Activated T-helper 1 cell treated with anti-CD3 and anti-CD28 coated beads, Interleukin-2, amount 50 U/mL, for 16 hours (primary cell): ENCODE data around the gene AFF4.

ENCODE experiments used
- DNase-seq, 2 donors: peaks; one replicate each; pipeline ENCODE4 v3.0.0-alpha.2; 2020; ENCODE audit warnings: low read depth in 1 of 2, low spot score in 1 of 2

Gene AFF4

GRCh38 chr5:132887283-132887682 lies 76.2 kb downstream of the AFF4 start:
- no peak for DNase-seq

- no peak for DNase-seq
These were observed 77.2 kb downstream of the AFF4 start for GRCh38 chr5:132886064-132886823.

GRCh38 chr5:132884548-132884947 lies 78.9 kb downstream of the AFF4 start:
- no peak for DNase-seq

- DNase-seq = no peak
These were observed 80.1 kb downstream of the AFF4 start for GRCh38 chr5:132883261-132883834.

GRCh38 chr5:132877938-132878337 lies 85.5 kb downstream of the AFF4 start:
- no peak for DNase-seq

- no peak for DNase-seq
These were observed 86.0 kb downstream of the AFF4 start for GRCh38 chr5:132877466-132877865.

- DNase-seq = no peak
These were observed 87.2 kb downstream of the AFF4 start for GRCh38 chr5:132876020-132876759.

- no peak for DNase-seq
These were observed 89.5 kb downstream of the AFF4 start for GRCh38 chr5:132873930-132874271.

GRCh38 chr5:132873119-132873929 lies 90.1 kb downstream of the AFF4 start, which contains the start of gene LEAP2:
TSS of gene LEAP2 (plus strand) at chr5:132873668. CDS start at chr5:132873695, 27 bp downstream.
- no peak for DNase-seq

- DNase-seq = no peak
These were observed 90.7 kb downstream of the AFF4 start for GRCh38 chr5:132872788-132873118.

GRCh38 chr5:132871459-132872284 lies 91.8 kb downstream of the AFF4 start:
- no peak for DNase-seq

GRCh38 chr5:132870801-132871200 lies 92.6 kb downstream of the AFF4 start:
- DNase-seq = no peak

- DNase-seq = no peak
These were observed 94.7 kb downstream of the AFF4 start for GRCh38 chr5:132868754-132869153.

- DNase-seq = no peak
These were observed 96.4 kb downstream of the AFF4 start for GRCh38 chr5:132867046-132867451.

- DNase-seq = peak; percentile 71 to 84
These were observed 96.9 kb downstream of the AFF4 start, which contains the start of the genes GDF9 and UQCRQ for GRCh38 chr5:132866342-132867045. TSS of gene GDF9 (minus strand) at chr5:132866469. CDS start at chr5:132864533, 1,936 bp downstream. TSS of gene UQCRQ (plus strand) at chr5:132866642. CDS start at chr5:132866882, 240 bp downstream.

GRCh38 chr5:132865668-132866341 lies 97.6 kb downstream of the AFF4 start:
- DNase-seq = no peak

GRCh38 chr5:132860742-132861141 lies 102.7 kb downstream of the AFF4 start:
- no peak for DNase-seq

- DNase-seq = no peak
These were observed 103.5 kb downstream of the AFF4 start for GRCh38 chr5:132859889-132860437.

- no peak for DNase-seq
These were observed 107.4 kb downstream of the AFF4 start for GRCh38 chr5:132856011-132856410.
